ENCODE results near the gene DSCAM.
"Not testable (repeated sequence)": the region's sequence is repeated elsewhere in the genome, so short reads cannot be mapped to it uniquely, and the experiment has no call there.

The DSCAM gene

GRCh38 chr21:40208948-40209345, 638.0 kb downstream of the DSCAM start:
- no peak for DNase-seq

DNA sequence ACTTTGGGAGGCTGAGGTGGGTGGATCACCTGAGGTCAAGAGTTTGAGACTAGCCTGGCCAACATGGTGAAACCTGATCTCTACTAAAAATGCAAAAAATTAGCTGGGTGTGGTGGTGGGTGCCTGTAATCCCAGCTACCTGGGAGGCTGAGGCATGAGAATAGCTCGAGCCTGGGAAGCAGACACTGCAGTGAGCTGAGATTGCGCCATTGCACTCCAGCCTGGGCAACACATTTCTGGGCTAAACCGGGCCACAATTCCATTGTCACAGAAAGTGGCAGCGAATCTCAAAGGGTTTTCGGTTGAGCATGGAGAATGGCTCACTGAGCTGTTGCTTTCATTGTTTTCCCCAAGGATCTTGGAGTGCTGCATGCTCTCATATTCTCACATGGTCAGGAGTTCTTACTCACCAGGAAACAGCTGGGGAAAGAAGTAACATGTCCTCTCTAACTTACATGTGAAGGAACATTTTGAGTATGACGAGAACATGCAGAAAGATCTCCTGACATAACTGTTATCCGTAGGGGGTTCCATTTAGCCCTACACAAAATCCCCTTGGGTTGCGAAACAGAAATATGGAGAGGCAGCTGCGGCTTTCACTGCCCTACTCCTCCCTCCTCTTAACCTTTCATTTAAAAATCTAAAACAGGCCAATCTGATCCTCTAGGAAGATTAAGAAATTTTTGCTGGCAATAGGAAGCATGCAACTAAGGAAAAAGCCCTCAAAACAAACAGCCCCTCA, 638.6 kb downstream of the DSCAM start:
- no peak for DNase-seq

GRCh38 chr21:40200946-40201345, 646.0 kb downstream of the DSCAM start:
- DNase-seq, result no peak

- DNase-seq, result no peak
Measured at GRCh38 chr21:40200126-40200525, 646.8 kb downstream of the DSCAM start.

- DNase-seq, result no peak
Measured at GRCh38 chr21:40194185-40194980, 652.6 kb downstream of the DSCAM start.

GRCh38 chr21:40191616-40192015, 655.3 kb downstream of the DSCAM start:
- no peak for DNase-seq

DNA sequence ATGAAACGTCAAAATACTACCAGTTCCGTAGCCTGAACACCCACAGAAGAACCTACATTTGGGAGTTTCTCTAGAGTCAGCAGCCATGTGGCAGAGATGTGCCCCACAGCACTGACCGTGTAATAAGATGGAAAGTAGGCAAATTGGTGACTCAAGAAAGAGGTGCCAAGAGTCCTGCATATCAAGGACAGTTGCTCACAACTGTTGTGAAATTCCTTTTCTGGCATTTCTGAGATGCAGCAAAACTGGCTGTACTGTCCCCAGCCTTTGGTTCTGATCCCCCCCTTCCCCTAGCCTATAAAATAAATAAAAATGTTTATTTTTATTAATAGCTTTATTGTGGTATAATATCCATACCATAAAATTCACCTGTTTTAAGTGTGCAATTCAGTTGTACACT, 655.8 kb downstream of the DSCAM start:
- DNase-seq, result no peak

DNA sequence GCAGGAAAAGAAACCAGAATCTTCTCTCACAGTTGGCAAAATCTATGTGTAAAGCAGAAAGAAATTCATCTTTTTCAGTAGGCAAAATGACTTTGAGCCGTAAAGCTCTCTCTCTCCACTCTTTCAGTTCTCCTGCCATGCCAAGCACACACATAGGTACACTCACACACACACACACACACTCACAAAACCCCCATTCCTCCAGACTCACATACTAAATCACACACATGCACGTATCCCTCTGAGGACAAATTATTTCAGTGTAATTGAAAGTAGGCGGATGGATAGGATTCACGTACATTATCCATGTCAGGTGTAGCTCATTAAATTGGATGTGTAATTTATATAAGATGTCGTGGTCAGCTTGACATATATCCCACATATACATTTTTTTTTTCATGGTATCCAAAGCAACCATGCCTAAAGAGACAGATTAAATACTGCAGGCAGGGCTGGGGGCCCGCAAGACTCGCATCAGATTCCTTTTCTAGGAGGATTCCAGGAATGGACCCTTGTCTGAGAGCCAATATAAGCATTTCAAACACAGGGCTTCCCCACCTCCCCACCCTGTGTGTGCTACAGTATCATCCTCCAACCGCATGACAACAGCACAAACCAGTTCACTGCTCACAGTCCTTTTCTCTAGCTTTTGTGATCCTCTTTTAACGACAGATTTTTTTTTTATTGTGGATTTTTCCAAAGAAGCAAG, 658.9 kb downstream of the DSCAM start:
- no peak for DNase-seq

- no peak for DNase-seq
Measured at GRCh38 chr21:40187244-40187643, 659.7 kb downstream of the DSCAM start.

DNA sequence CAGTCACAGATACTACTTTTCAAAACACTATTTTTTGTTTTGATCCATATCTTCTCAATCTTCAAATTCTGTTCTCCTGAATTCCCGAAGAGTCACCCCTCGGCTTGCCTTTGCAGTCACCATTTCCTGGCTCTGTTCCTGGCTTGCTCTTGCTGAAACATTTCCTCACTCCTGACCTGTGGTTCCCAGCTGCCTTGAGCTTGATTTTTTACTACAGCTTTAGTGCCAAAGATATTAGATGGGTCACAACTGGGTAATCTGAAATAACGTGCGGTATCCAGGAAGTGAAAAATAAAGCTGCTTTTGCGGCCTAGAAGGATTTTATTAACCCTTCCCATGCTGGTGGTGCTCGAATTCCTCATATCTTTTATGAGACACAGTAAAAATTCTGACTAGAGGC, 660.9 kb downstream of the DSCAM start:
- no peak for DNase-seq

- no peak for DNase-seq
Measured at GRCh38 chr21:40185208-40185607, 661.8 kb downstream of the DSCAM start.

- DNase-seq, result not testable (repeated sequence)
Measured at GRCh38 chr21:40182491-40182890, 664.5 kb downstream of the DSCAM start.

DNA sequence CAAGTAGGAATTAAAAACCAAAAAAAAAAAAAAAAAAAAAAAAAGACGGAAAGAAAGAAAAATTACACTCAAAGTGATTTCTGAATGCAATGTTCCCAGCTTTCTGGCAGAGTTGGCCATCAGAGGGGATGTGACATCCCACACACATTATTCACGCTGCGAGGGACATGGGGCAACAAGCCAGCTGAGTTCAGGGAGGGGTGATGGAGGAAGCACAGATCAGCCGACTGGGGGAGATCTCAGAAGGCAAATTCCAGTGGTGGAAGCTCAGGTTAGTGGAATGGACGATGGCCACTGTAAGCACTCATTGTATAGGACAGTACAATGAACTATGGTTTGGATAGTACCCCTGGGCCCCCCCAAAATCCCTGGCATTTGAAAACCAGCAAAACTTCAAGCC, 667.8 kb downstream of the DSCAM start:
- DNase-seq, result no peak

GRCh38 chr21:40178726-40179125, 668.2 kb downstream of the DSCAM start:
- no peak for DNase-seq

DNA sequence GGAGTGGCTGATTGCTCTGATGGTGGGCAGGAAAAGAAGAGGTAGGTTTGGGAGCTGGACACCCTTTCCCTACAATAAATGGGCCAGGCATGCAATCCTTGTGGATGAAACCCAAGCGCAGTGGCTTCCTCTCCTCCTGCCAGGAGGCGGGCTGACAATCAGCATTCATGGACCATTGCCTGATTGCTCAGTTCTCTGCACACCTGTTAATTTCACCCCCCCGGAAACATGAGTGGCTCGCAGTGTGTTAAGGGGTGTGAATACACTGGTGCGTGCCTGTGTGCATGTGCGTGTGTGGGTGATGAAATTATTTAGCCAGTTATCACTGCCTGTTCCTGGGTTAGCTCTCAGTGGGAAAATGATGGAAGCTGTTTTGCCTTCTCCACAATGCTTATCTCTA, 669.0 kb downstream of the DSCAM start:
- DNase-seq, result peak; percentile 39

GRCh38 chr21:40176724-40177123, 670.2 kb downstream of the DSCAM start:
- peak; percentile 65 for DNase-seq

DNA sequence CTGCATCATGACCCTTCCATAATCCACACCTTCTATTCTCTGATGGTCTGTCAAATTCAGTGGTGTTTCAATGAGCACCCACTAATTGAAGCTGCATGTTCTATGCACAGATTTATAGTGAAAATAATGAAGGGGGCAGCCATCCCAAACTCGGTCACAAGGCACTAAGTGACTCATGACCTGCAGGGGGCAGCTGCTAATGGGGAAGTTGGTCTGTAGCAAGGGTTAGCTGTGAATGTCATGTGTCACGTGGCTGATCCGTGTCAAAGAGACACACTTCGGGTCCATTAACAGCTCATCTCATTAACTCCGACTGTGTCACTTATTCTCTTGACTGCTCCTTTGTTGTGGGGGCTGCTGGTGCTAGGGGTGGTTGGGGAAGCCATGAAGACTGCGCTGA, 673.1 kb downstream of the DSCAM start:
- no peak for DNase-seq

DNA sequence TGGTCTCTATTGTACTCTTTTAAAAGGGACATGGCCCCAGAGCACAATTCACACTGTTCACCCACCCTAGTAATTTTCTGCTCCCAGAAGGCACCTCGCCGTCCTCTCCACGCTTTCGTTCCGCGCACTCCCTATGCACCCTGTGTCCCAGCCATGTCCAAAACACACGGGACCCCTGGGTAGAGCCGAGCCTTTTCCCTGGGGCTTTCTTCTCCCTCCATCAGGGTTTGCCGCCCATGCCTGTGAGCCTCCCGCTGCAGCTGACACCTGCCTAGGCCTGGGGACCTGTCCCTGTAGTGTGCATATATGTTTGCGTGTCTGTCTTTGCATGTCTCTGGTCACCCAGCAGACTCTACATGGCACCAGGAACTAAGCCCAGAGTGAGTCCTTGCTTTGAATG, 677.0 kb downstream of the DSCAM start:
- no peak for DNase-seq

- DNase-seq, result no peak
Measured at GRCh38 chr21:40166291-40166843, 680.6 kb downstream of the DSCAM start.

GRCh38 chr21:40165773-40166070, 681.2 kb downstream of the DSCAM start:
- no peak for DNase-seq

- no peak for DNase-seq
Measured at GRCh38 chr21:40164905-40165772, 681.8 kb downstream of the DSCAM start.

DNA sequence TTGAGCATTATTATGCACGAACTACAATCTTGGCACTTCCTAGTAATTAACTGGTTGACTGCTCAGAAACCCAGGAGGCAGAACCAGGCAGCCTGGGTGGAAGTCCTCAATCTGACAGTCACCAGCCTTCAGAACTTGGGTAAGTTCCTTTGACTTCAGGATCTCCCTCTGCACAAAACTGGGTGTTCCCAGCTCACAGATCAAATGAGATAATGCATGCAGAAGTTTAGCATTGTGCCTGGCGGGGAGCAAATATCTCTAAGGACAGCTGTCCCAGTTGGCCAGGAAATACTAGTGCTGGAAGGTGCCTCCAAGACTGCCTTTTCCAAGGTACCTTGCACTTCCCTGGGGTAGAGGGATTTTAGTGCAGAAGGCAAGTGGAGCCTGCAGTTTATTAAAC, 684.9 kb downstream of the DSCAM start:
- no peak for DNase-seq

DNA sequence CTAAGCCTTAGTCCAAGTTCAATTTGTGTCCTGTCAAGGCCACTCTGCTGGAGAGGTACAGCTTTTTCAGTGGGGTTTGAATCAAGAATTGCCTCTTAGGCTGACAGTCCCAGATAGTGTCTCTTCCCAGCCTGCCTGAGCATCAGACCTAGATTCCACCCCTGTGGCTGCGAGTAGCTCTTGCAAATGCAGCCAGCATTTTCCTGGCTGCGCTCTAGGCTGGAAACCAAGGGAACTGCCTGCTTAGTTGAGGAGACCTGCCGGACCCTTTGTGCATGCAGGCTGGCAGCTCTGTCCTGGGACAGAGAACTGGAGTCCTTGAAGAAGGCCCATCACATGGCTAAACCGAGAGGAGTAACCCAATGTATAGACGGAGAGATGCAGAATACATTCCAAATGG, 686.0 kb downstream of the DSCAM start:
- no peak for DNase-seq

Data from NCI-H2171 treated with DMSO at 0.1 percent for 48 hours (cell line).